ENCODE results near the gene TCF7L1. TPM values are rescaled to one million over a fixed set of nuclear protein-coding genes. Genes with fewer than 3 reads are reported as not detected.
A peak's percentile ranks its signal among the peaks of the same experiment; 100 is the strongest.

The TCF7L1 gene
- total and polyA plus RNA-seq, 9 of the 15 experiments (the other 6 are each of a cell fraction or from before 2014, with no cell fraction given): 0.03 to 0.11 (median 0.07) TPM; not detected in 5

- 0% methylated on average over 12 of the region's 12 CpGs for WGBS (ENCODE audit: insufficient coverage, low coverage, missing lambda C conversion rate)
- FAIRE-seq: no peak
- Histone ChIP-seq H3K9me3 (replicated peaks; ENCODE audit: control insufficient read depth, insufficient read depth, low read depth, low read length) (no peaks in the 10 kb centered on the region; the same call in 1 of the 2 replicates), H3K27ac (ENCODE audit: extremely low read depth, low read depth, low read length) (no peak overlapping the region), H2AFZ (ENCODE audit: low read depth, low read length) (no peak overlapping the region), H3K27me3 (ENCODE audit: control insufficient read depth in 2 of 2, insufficient read depth in 2 of 2, low read length in 2 of 2) (peaks cover 0 to 25% of the 10 kb centered on the region in 2 experiments; a peak in 2 of 5 replicates), H3K79me2 (ENCODE audit: control insufficient read depth, insufficient read depth, low read length) (no peaks in the 10 kb centered on the region), H4K20me1 (replicated peaks; ENCODE audit: control insufficient read depth, insufficient read depth, low read length) (no peaks in the 10 kb centered on the region), H3K9ac (ENCODE audit: insufficient read depth in 1 of 2, low read depth in 2 of 2, low read length in 2 of 2) (0 out of 4 replicates have a peak overlapping the region, but pooled peaks of 1 of the 2 experiments have one; percentile 22), H3K36me3 (ENCODE audit: control insufficient read depth, insufficient read depth, low read length) (no peaks in the 10 kb centered on the region), H3K4me3 (no peak overlapping the region), H3K4me2 (ENCODE audit: insufficient read depth, low read length) (no peak overlapping the region), H3K9me1 (ENCODE audit: control insufficient read depth, insufficient read depth, low read length) (no peaks in the 10 kb centered on the region), H3K4me1 (replicated peaks in 1 of 2; ENCODE audit: control insufficient read depth in 2 of 2, insufficient read depth in 2 of 2, low read length in 2 of 2) (no peaks in the 10 kb centered on the region)
- POLR2A ChIA-PET: interaction anchor here (0.5 to 0.6 kb wide), 2 partner anchors 27 to 1015 kb away, joined by 3 read pairs; no protein-coding TSS in a partner anchor
- ATAC-seq: no peak
- DNase-seq (ENCODE audit: extremely low read depth in 1 of 4, low spot score in 3 of 4): no peak
- BruUV-seq (replicated peaks): no TSS peak
- intact Hi-C loops (cut with micrococcal nuclease) (loop anchor here (5.0 kb wide), 2 partner anchors 53 to 98 kb away; no protein-coding TSS in a partner anchor), in situ Hi-C loops (cut with MboI) (no loop called here)
- TF ChIP-seq ZNF354B (CRISPR knock-in tag; IDR thresholded peaks at IDR 0.05) (no peak), ZNF143 (CRISPR knock-in tag; IDR thresholded peaks at IDR 0.05) (no peak), TRIM24 (IDR thresholded peaks at IDR 0.05) (no peak), ESRRB (CRISPR knock-in tag; IDR thresholded peaks at IDR 0.05; ENCODE audit: borderline replicate concordance) (no peak), ZNF184 (CRISPR knock-in tag; IDR thresholded peaks at IDR 0.05) (no peak), ZNF764 (CRISPR knock-in tag; IDR thresholded peaks at IDR 0.05; ENCODE audit: low read depth) (no peak)
- TF ChIP-seq, protein P1, sequence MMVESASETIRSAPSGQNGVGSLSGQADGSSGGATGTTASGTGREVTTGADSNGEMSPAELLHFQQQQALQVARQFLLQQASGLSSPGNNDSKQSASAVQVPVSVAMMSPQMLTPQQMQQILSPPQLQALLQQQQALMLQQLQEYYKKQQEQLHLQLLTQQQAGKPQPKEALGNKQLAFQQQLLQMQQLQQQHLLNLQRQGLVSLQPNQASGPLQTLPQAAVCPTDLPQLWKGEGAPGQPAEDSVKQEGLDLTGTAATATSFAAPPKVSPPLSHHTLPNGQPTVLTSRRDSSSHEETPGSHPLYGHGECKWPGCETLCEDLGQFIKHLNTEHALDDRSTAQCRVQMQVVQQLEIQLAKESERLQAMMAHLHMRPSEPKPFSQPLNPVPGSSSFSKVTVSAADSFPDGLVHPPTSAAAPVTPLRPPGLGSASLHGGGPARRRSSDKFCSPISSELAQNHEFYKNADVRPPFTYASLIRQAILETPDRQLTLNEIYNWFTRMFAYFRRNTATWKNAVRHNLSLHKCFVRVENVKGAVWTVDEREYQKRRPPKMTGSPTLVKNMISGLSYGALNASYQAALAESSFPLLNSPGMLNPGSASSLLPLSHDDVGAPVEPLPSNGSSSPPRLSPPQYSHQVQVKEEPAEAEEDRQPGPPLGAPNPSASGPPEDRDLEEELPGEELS (CRISPR knock-in tag; IDR thresholded peaks at IDR 0.05; ENCODE audit: borderline replicate concordance): no peak
- TF ChIP-seq, protein P2, sequence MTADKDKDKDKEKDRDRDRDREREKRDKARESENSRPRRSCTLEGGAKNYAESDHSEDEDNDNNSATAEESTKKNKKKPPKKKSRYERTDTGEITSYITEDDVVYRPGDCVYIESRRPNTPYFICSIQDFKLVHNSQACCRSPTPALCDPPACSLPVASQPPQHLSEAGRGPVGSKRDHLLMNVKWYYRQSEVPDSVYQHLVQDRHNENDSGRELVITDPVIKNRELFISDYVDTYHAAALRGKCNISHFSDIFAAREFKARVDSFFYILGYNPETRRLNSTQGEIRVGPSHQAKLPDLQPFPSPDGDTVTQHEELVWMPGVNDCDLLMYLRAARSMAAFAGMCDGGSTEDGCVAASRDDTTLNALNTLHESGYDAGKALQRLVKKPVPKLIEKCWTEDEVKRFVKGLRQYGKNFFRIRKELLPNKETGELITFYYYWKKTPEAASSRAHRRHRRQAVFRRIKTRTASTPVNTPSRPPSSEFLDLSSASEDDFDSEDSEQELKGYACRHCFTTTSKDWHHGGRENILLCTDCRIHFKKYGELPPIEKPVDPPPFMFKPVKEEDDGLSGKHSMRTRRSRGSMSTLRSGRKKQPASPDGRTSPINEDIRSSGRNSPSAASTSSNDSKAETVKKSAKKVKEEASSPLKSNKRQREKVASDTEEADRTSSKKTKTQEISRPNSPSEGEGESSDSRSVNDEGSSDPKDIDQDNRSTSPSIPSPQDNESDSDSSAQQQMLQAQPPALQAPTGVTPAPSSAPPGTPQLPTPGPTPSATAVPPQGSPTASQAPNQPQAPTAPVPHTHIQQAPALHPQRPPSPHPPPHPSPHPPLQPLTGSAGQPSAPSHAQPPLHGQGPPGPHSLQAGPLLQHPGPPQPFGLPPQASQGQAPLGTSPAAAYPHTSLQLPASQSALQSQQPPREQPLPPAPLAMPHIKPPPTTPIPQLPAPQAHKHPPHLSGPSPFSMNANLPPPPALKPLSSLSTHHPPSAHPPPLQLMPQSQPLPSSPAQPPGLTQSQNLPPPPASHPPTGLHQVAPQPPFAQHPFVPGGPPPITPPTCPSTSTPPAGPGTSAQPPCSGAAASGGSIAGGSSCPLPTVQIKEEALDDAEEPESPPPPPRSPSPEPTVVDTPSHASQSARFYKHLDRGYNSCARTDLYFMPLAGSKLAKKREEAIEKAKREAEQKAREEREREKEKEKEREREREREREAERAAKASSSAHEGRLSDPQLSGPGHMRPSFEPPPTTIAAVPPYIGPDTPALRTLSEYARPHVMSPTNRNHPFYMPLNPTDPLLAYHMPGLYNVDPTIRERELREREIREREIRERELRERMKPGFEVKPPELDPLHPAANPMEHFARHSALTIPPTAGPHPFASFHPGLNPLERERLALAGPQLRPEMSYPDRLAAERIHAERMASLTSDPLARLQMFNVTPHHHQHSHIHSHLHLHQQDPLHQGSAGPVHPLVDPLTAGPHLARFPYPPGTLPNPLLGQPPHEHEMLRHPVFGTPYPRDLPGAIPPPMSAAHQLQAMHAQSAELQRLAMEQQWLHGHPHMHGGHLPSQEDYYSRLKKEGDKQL (CRISPR knock-in tag; IDR thresholded peaks at IDR 0.05; ENCODE audit: borderline replicate concordance): no peak
- CTCF ChIA-PET (ENCODE audit: low intra/inter-chr PET ratio): interaction anchor here (0.6 kb wide), 1 partner anchor 76 kb away, joined by 3 read pairs; no protein-coding TSS in a partner anchor
Measured at GRCh38 chr2:85189606-85190270, 56.5 kb downstream of the TCF7L1 start.

All from K562 (cell line).